ENCODE measurements around the gene NFILZ. TPM values are rescaled to one million over a fixed set of nuclear protein-coding genes. Genes with fewer than 3 reads are reported as not detected.

Gene NFILZ
- total RNA-seq, 1 donor from 2014 or later: not detected

DNA sequence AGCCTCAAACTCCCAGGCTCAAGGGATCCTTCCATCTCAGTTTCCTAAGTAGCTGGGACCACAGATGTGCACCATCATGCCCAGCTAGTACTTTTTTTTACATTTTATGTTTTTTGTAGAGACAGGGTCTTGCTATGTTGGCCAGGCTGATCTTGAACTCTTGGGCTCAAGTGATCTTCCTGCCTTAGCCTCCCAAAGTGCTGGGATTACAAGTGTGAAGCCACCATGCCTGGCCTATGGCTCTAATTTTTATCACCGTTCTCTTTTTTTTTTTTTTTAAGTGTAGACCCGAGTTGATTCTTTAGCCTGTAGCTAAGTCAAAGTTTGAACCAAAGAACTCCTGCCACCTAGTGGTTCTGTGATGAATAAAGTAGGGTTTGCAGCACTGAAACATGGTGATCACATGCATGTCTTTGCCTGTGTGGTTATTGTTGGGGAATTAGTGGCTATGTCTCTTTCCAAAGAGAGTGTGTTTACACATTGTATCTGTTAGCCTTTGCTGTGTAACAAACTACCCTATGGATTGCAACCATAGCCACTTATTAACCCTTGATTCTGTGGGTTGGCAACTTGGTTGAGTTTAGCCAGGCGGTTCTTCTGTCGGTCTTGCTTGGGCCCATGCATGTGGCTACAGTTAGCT lies 11.6 kb downstream of the NFILZ start:
- DNase-seq (ENCODE audit: low spot score): peak; percentile 12
- Mint-ChIP-seq H3K27me3 (ENCODE audit: unreplicated experiment) (peaks cover 10% of the 10 kb centered on the region), H3K4me1 (ENCODE audit: unreplicated experiment) (no peaks in the 10 kb centered on the region), H3K36me3 (ENCODE audit: low read depth, unreplicated experiment) (peaks cover 5% of the 10 kb centered on the region), H3K9me3 (ENCODE audit: unreplicated experiment) (peaks cover 24% of the 10 kb centered on the region), H3K27ac (ENCODE audit: unreplicated experiment) (no peak overlapping the region), H3K4me3 (ENCODE audit: unreplicated experiment) (no peak overlapping the region)
- TF ChIP-seq CTCF (IDR thresholded peaks at IDR 0.05; ENCODE audit: unreplicated experiment): peak; percentile 53

- Mint-ChIP-seq H3K9me3 (ENCODE audit: unreplicated experiment) (peaks cover 27% of the 10 kb centered on the region), H3K4me3 (ENCODE audit: unreplicated experiment) (peak overlapping the region; percentile 11), H3K27ac (ENCODE audit: unreplicated experiment) (no peak overlapping the region), H3K27me3 (ENCODE audit: unreplicated experiment) (peaks cover 11% of the 10 kb centered on the region), H3K36me3 (ENCODE audit: low read depth, unreplicated experiment) (peaks cover 5% of the 10 kb centered on the region), H3K4me1 (ENCODE audit: unreplicated experiment) (no peaks in the 10 kb centered on the region)
- DNase-seq (ENCODE audit: low spot score): no peak
- no peak for TF ChIP-seq CTCF (IDR thresholded peaks at IDR 0.05; ENCODE audit: unreplicated experiment)
Observed at GRCh38 chr19:8642561-8642960, 12.1 kb downstream of the NFILZ start.

DNA sequence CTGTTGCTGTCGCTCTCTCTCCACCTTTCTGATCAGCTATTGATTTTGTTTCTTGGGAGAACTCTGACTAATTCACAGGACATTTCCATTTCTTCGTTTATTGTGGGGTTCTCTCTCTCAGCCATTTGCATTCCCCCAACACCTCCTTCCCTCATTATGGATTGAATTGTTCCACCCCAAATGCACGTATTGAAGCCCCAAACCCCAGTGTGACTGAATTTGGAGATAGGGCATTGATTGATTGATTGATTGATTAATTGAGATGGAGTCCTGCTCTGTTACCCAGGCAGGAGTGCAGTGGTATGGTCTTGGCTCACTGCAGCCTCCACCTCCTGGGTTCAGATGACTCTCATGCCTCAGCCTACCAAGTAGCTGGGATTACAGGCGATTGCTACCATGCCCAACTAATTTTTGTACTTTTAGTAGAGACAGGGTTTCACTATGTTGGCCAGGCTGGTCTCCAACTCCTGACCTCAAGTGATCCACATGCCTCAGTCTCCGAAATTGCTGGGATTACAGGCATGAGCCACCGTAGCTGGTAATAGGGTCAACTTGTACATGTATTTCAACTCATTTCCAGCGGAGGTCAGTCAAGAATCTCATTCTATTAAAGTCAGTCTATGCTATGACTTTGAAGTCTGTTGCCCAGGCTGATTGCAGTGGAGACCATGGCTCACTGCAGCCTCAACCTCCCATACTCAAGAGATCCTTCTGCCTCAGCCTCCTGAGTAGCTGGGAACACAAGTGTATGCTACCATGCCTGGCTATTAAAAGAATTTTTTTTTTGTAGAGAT lies 13.6 kb downstream of the NFILZ start:
- H3K36me3 Mint-ChIP-seq (ENCODE audit: low read depth, unreplicated experiment): peaks cover 5% of the 10 kb centered on the region
- peaks cover 24% of the 10 kb centered on the region for H3K9me3 Mint-ChIP-seq (ENCODE audit: unreplicated experiment)
- H3K4me1 Mint-ChIP-seq (ENCODE audit: unreplicated experiment): no peaks in the 10 kb centered on the region

GRCh38 chr19:8648240-8648639 lies 17.8 kb downstream of the NFILZ start:
- H3K27me3 Mint-ChIP-seq (ENCODE audit: unreplicated experiment): peaks cover 9% of the 10 kb centered on the region
- peaks cover 5% of the 10 kb centered on the region for H3K36me3 Mint-ChIP-seq (ENCODE audit: low read depth, unreplicated experiment)
- no peak overlapping the region for H3K27ac Mint-ChIP-seq (ENCODE audit: unreplicated experiment)
- TF ChIP-seq CTCF (IDR thresholded peaks at IDR 0.05; ENCODE audit: unreplicated experiment): no peak
- no peak overlapping the region for H3K4me3 Mint-ChIP-seq (ENCODE audit: unreplicated experiment)
- H3K9me3 Mint-ChIP-seq (ENCODE audit: unreplicated experiment): peaks cover 20% of the 10 kb centered on the region
- no peak for DNase-seq (ENCODE audit: low spot score)
- H3K4me1 Mint-ChIP-seq (ENCODE audit: unreplicated experiment): no peaks in the 10 kb centered on the region

More for the DNA sequence above, 13.6 kb downstream of the NFILZ start:
- TF ChIP-seq CTCF (IDR thresholded peaks at IDR 0.05; ENCODE audit: unreplicated experiment): no peak
- no peak overlapping the region for H3K4me3 Mint-ChIP-seq (ENCODE audit: unreplicated experiment)
- no peak overlapping the region for H3K27ac Mint-ChIP-seq (ENCODE audit: unreplicated experiment)
- no peak for DNase-seq (ENCODE audit: low spot score)
- H3K27me3 Mint-ChIP-seq (ENCODE audit: unreplicated experiment): peaks cover 12% of the 10 kb centered on the region
